H9 (cell line): ENCODE measurements around the gene CABYR. TPM values are rescaled to one million over a fixed set of nuclear protein-coding genes. Genes with fewer than 3 reads are reported as not detected.
A peak's percentile ranks its signal among the peaks of the same experiment; 100 is the strongest.

Experiments used
- DNase-seq: peaks from one replicate; pipeline ENCODE4 v3.0.0-alpha.2; 2017
- H2AFZ ChIP-seq: one replicate; pipeline ENCODE4 v1.6.1; 2013; ENCODE audit warnings: mild to moderate bottlenecking, low read length, control low read depth, moderate library complexity
- H2AK5ac ChIP-seq: 2 replicates; pipeline ENCODE4 v1.6.1; 2013; ENCODE audit warnings: low read length, control low read depth, mixed read lengths; ENCODE audit not compliant: insufficient read length
- H2BK120ac ChIP-seq: one replicate; pipeline ENCODE4 v1.6.1; 2013; ENCODE audit warnings: low read depth, mild to moderate bottlenecking, low read length, control low read depth, inconsistent platforms; ENCODE audit not compliant: poor library complexity, severe bottlenecking
- H2BK12ac ChIP-seq: 2 replicates; pipeline ENCODE4 v1.6.1; 2013; ENCODE audit warnings: low read length, control low read depth, mixed read lengths, low read depth; ENCODE audit not compliant: insufficient read length
- H2BK15ac ChIP-seq: 2 replicates; pipeline ENCODE4 v1.6.1; 2013; ENCODE audit warnings: low read depth, low read length, control low read depth
- H2BK20ac ChIP-seq: one replicate; pipeline ENCODE4 v1.6.1; 2013; ENCODE audit warnings: low read depth, mild to moderate bottlenecking, low read length, control low read depth, inconsistent platforms; ENCODE audit not compliant: poor library complexity, severe bottlenecking
- H2BK5ac ChIP-seq: 2 replicates; pipeline ENCODE4 v1.6.1; 2013; ENCODE audit warnings: low read length, control low read depth, mixed read lengths; ENCODE audit not compliant: insufficient read length
- H3K14ac ChIP-seq: 2 replicates; pipeline ENCODE4 v1.6.1; 2013; ENCODE audit warnings: low read length, control low read depth; ENCODE audit not compliant: insufficient read depth
- H3K18ac ChIP-seq: 2 replicates; pipeline ENCODE4 v1.6.1; 2013; ENCODE audit warnings: low read depth, mild to moderate bottlenecking, mixed read lengths, low read length, control low read depth; ENCODE audit not compliant: insufficient read length
- H3K23ac ChIP-seq: 2 replicates; pipeline ENCODE4 v1.6.1; 2013; ENCODE audit warnings: low read length, control low read depth, mixed read lengths, low read depth; ENCODE audit not compliant: insufficient read length
- H3K23me2 ChIP-seq: 2 replicates; pipeline ENCODE4 v1.6.1; 2013; ENCODE audit warnings: low read depth, mild to moderate bottlenecking, mixed read lengths, low read length, control low read depth; ENCODE audit not compliant: insufficient read length, poor library complexity, severe bottlenecking
- H3K27ac ChIP-seq: 2 replicates; pipeline ENCODE4 v1.5.1; 2013; ENCODE audit warnings: low read length, control low read depth, mixed read lengths, low read depth; ENCODE audit not compliant: insufficient read length
- H3K27me3 ChIP-seq: 2 replicates; pipeline ENCODE4 v1.6.1; 2013; ENCODE audit warnings: low read length, control low read depth, inconsistent platforms; ENCODE audit not compliant: insufficient read depth
- H3K4ac ChIP-seq: 2 replicates; pipeline ENCODE4 v1.6.1; 2013; ENCODE audit warnings: low read depth, mild to moderate bottlenecking, control low read depth, inconsistent platforms, low read length, moderate library complexity
- H3K4me1 ChIP-seq: 2 replicates; pipeline ENCODE4 v1.6.1; 2013; ENCODE audit warnings: low read length, control low read depth, inconsistent platforms; ENCODE audit not compliant: insufficient read depth
- H3K4me2 ChIP-seq: 2 replicates; pipeline ENCODE4 v1.6.1; 2013; ENCODE audit warnings: low read length, control low read depth, mixed read lengths; ENCODE audit not compliant: insufficient read length, insufficient read depth
- H3K56ac ChIP-seq: 2 replicates; pipeline ENCODE4 v1.6.1; 2013; ENCODE audit warnings: low read depth, mild to moderate bottlenecking, mixed read lengths, low read length, control low read depth; ENCODE audit not compliant: insufficient read length
- H3K79me1 ChIP-seq: 2 replicates; pipeline ENCODE4 v1.6.1; 2013; ENCODE audit warnings: low read depth, mild to moderate bottlenecking, moderate library complexity, low read length, control low read depth, inconsistent platforms; ENCODE audit not compliant: insufficient read depth, poor library complexity, severe bottlenecking
- H3K79me2 ChIP-seq: 2 replicates; pipeline ENCODE4 v1.6.1; 2013; ENCODE audit warnings: low read length, control low read depth, inconsistent platforms; ENCODE audit not compliant: insufficient read depth
- H3K9ac ChIP-seq: 2 replicates; pipeline ENCODE4 v1.6.1; 2013; ENCODE audit warnings: low read length, control low read depth, mixed read lengths; ENCODE audit not compliant: insufficient read length; ENCODE audit errors: extremely low read depth
- H3K9me3 ChIP-seq: one replicate; pipeline ENCODE4 v1.6.1; 2013; ENCODE audit warnings: low read depth, low read length, inconsistent platforms; ENCODE audit not compliant: control insufficient read depth
- H3T11ph ChIP-seq: one replicate; pipeline ENCODE4 v1.6.1; 2013; ENCODE audit warnings: mild to moderate bottlenecking, low read length, control low read depth, inconsistent platforms
- H4K20me1 ChIP-seq: one replicate; pipeline ENCODE4 v1.6.1; 2013; ENCODE audit not compliant: control insufficient read depth, insufficient read length, insufficient read depth
- H4K5ac ChIP-seq: 2 replicates; pipeline ENCODE4 v1.6.1; 2013; ENCODE audit warnings: low read depth, mild to moderate bottlenecking, mixed read lengths, low read length, control low read depth; ENCODE audit not compliant: insufficient read length
- H4K8ac ChIP-seq: replicated peaks from 2 replicates; pipeline ENCODE4 v1.6.1; 2013; ENCODE audit warnings: low read length, control low read depth, mixed read lengths, low read depth; ENCODE audit not compliant: insufficient read length
- H4K91ac ChIP-seq: 2 replicates; pipeline ENCODE4 v1.6.1; 2013; ENCODE audit warnings: low read depth, mild to moderate bottlenecking, moderate library complexity, mixed read lengths, low read length, control low read depth; ENCODE audit not compliant: insufficient read length
- H3K27ac Mint-ChIP-seq, 3 experiments: 2 replicates in 2 of 3; 3 replicates in 1 of 3; pipeline ENCODE4 v1.8.0; 2020 to 2021; ENCODE audit warnings: mixed read lengths in 3 of 3, mild to moderate bottlenecking in 1 of 3, moderate library complexity in 1 of 3
- H3K27me3 Mint-ChIP-seq: 2 replicates; pipeline ENCODE4 v1.8.0; 2021; ENCODE audit warnings: low read depth, mild to moderate bottlenecking, moderate library complexity, mixed read lengths
- H3K36me3 Mint-ChIP-seq, 3 experiments: 2 replicates in 2 of 3; 3 replicates in 1 of 3; pipeline ENCODE4 v1.8.0; 2020 to 2021; ENCODE audit warnings: low read depth in 3 of 3, mixed read lengths in 3 of 3; ENCODE audit not compliant: insufficient read depth in 1 of 3
- H3K4me1 Mint-ChIP-seq, 2 experiments: 2 replicates each; pipeline ENCODE4 v1.8.0; 2020; ENCODE audit warnings: mixed read lengths in 2 of 2
- H3K4me3 Mint-ChIP-seq, 2 experiments: 2 replicates in 1 of 2; 3 replicates in 1 of 2; pipeline ENCODE4 v1.8.0; 2020 to 2021; ENCODE audit warnings: mild to moderate bottlenecking in 2 of 2, mixed read lengths in 2 of 2, moderate library complexity in 1 of 2
- H3K9me3 Mint-ChIP-seq, 2 experiments: 2 replicates in 1 of 2; 3 replicates in 1 of 2; pipeline ENCODE4 v1.8.0; 2020; ENCODE audit warnings: mild to moderate bottlenecking in 2 of 2, mixed read lengths in 2 of 2, moderate library complexity in 1 of 2
- CTCF ChIP-seq: fragments of 200-600 bp; sonication (generic); conservative IDR thresholded peaks from 3 replicates; pipeline ENCODE4 v1.8.0; 2021; ENCODE audit warnings: antibody characterized with exemption, mild to moderate bottlenecking
- WGBS: extraction: QIAGEN DNeasy Blood & Tissue Kit; methylation state at CpG from one replicate; pipeline ENCODE4 v1.1.7; 2013; ENCODE audit warnings: missing lambda C conversion rate, low lambda C conversion rate, mixed read lengths; ENCODE audit not compliant: insufficient read length; ENCODE audit errors: extremely low coverage; 5-methylcytosine and 5-hydroxymethylcytosine counted together
- total RNA-seq: library from RNA; stranded (reverse); gene quantifications from 2 replicates; pipeline ENCODE4 v1.2.1, GENCODE V29; 2021

CABYR gene
- total RNA-seq, 1 experiment from 2014 or later: 13.6 TPM

GRCh38 chr18:24118750-24119577 is 19.9 kb upstream of the CABYR start:
- Histone ChIP-seq H2BK20ac (no peak overlapping the region), H2AK5ac (no peak overlapping the region), H2BK120ac (no peak overlapping the region), H2BK5ac (no peak overlapping the region), H3K4me2 (no peak overlapping the region), H3K18ac (no peak overlapping the region), H3K79me2 (no peaks in the 10 kb centered on the region), H3K9me3 (no peaks in the 10 kb centered on the region), H2BK12ac (no peak overlapping the region), H4K5ac (no peak overlapping the region), H3T11ph (no peak overlapping the region), H3K9ac (no peak overlapping the region), H4K20me1 (no peaks in the 10 kb centered on the region), H3K27ac (no peak overlapping the region), H3K14ac (no peak overlapping the region), H3K23ac (no peak overlapping the region), H3K4me1 (no peaks in the 10 kb centered on the region), H3K79me1 (no peaks in the 10 kb centered on the region), H3K27me3 (no peaks in the 10 kb centered on the region), H3K4ac (no peak overlapping the region), H2AFZ (no peak overlapping the region), H4K8ac (no peak overlapping the region), H3K23me2 (no peaks in the 10 kb centered on the region), H2BK15ac (no peak overlapping the region), H3K56ac (no peak overlapping the region), H4K91ac (no peak overlapping the region)
- H3K36me3 Mint-ChIP-seq: peaks cover 0 to 15% (median 6%) of the 10 kb centered on the region in 3 experiments; a peak in 5 of 7 replicates
- H3K27me3 Mint-ChIP-seq: no peaks in the 10 kb centered on the region
- peak; percentile 56 for DNase-seq
- peaks cover 0 to 3% of the 10 kb centered on the region in 2 experiments; a peak in 1 of 4 replicates for H3K4me1 Mint-ChIP-seq
- WGBS: 100% methylated on average over 1 of the region's 8 CpGs
- TF ChIP-seq CTCF: peak; percentile 95
- no peak overlapping the region for H3K4me3 Mint-ChIP-seq
- no peak overlapping the region for H3K27ac Mint-ChIP-seq
- H3K9me3 Mint-ChIP-seq: no peaks in the 10 kb centered on the region
